HG02759 (cell line): ENCODE measurements around the gene TPSB2.

Source experiments
- ATAC-seq: cut with Tn5 transposase; IDR thresholded peaks from one replicate; pipeline ENCODE4 v1.9.1; 2021; ENCODE audit warnings: mild to moderate bottlenecking, moderate library complexity; ENCODE audit not compliant: unreplicated experiment

Gene TPSB2

DNA sequence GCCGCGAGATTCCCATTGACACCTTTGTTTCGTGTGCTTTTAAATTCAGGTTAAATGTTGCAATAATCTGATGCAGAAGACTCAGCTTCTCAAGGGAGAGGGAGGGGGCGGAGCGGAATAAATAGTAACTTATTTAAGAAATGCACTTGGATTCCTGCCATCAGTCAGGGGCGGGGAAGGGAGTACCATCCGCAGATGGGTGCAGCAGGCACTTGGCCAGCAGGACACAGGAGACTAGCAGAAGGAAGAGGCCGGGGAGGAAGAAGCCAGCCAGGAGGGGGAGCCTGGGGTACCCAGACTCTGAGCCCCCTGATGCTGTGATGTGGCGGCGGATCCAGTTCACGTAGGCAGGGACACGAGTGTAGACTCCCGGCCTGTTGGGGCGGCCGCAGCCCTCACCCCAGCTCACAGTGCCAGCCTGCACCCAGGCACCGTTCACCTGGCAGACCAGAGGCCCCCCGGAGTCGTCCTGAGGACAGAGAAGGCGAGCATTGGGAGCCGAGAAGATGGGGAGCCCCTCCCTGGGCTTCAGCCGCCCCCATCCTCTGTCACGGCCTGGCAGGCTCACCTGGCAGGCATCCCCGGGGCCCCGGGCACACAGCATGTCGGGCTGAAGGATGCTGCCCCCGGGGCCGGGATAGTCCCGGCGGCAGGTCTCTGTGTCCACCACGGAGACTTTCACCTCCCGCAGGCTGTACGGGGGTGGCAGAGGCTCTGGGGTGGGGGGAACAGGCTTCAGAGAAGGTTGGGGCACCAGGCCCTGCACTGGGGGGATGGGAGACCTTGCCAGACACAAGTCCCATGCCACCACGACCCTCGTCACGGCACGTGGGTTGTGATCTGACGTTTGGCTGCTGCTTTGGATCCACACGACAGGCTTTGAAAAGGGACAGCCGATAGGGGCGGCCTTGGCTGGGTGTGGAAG is 8.1 kb downstream of the TPSB2 start:
- ATAC-seq: no peak

DNA sequence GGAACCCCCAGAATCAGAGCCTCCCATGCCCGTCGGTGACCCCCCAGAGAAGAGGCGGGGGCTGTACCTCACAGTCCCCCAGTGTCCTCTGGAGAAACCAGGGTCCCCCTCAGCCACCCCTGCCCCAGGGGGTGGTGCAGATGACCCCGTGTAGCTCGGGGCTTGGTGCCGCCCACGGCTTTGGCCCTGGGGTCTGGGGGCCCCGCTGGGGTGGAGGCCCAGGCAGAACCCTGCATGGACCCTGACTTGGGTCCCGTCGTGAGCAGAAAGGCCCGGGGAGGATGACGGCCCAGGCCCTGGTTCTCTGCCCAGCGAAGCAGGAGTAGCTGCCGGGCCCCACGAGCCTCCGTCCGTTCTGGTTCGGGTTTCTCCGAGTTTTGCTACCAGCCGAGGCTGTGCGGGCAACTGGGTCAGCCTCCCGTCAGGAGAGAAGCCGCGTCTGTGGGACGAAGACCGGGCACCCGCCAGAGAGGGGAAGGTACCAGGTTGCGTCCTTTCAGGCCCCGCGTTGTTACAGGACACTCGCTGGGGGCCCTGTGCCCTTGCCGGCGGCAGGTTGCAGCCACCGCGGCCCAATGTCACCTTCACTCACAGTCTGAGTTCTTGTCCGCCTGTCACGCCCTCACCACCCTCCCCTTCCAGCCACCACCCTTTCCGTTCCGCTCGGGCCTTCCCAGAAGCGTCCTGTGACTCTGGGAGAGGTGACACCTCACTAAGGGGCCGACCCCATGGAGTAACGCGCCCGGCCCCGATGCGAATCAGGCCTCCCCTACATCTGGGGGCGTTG is 8.9 kb downstream of the TPSB2 start:
- no peak for ATAC-seq

DNA sequence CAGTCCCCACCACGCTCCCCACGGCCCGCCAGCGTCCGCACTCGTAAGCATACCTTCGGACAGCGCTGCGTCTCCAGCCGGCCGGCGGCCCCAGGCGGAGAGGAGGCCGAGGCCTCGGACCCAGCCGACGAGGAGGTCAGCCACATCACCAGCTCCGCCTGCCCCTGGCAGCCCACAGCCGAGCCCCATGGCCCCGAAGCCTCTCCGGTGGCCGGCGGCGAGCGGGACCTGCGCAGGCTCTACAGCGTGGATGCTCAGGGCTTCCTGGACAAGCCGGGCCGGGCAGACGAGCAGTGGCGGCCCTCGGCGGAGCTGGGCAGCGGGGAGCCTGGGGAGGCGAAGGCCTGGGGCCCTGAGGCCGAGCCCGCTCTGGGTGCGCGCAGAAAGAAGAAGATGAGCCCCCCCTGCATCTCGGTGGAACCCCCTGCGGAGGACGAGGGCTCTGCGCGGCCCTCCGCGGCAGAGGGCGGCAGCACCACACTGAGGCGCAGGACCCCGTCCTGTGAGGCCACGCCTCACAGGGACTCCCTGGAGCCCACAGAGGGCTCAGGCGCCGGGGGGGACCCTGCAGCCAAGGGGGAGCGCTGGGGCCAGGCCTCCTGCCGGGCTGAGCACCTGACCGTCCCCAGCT is 9.8 kb downstream of the TPSB2 start:
- ATAC-seq: no peak

DNA sequence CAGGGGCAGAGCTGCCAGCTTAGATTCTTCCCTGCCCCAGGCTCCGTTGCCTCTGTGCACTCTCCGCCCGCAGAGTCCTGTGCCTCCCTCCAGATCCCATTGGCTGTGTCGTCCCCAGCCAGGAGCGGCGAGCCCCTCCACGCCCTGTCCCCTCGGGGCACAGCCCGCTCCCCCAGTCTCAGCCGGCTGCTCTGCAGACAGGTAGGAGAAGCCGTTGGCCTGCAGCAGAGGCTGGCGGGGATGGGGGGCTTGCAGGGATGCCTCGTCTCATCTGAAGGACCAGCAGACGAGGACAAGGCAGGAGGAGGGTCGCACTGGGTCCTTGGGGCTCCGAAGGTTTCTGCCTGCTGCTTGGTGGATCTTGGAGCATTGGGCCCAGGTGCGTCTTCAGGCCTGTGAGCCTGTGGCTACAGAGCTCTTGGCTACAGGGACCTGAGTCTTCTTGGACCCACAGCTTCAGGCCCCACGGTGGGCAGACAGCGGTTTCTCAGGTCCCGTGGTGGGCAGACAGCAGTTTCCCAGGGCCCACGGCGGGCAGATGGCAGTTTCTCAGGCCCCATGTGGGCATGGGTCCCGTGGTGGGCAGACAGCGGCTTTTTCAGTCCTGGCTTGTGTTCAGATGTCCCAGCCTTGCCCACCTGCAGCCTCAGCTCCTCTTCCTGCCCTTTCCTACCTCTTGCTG is 10.9 kb downstream of the TPSB2 start:
- no peak for ATAC-seq

DNA sequence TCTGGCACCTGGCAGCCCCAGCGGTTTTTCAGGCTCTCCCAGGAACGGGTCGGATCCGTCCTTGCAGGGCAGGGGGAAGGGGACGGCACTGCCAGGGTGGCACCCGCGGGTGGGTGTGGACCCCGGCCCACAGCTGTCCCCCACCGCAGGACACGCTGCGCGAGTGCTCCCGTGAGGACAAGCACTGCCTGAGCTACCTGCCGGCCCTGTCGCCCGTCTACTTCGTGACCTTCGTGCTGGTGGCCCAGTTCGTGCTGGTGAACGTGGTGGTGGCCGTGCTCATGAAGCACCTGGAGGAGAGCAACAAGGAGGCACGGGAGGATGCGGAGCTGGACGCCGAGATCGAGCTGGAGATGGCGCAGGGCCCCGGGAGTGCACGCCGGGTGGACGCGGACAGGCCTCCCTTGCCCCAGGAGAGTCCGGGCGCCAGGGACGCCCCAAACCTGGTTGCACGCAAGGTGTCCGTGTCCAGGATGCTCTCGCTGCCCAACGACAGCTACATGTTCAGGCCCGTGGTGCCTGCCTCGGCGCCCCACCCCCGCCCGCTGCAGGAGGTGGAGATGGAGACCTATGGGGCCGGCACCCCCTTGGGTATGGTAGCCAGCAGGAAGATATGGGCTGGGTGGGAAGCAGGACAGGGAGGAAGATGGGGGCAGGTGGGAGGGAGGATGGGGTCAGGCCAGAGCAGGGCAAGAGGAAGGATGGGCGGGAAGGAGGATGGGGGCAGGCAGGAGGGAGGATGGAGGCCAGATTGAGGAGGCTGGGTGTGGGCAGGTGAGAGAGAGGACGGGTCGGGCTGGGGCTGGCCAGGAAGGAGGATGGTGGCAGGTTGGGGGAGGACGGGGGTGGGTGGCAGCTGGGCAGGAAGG is 11.7 kb downstream of the TPSB2 start:
- no peak for ATAC-seq

DNA sequence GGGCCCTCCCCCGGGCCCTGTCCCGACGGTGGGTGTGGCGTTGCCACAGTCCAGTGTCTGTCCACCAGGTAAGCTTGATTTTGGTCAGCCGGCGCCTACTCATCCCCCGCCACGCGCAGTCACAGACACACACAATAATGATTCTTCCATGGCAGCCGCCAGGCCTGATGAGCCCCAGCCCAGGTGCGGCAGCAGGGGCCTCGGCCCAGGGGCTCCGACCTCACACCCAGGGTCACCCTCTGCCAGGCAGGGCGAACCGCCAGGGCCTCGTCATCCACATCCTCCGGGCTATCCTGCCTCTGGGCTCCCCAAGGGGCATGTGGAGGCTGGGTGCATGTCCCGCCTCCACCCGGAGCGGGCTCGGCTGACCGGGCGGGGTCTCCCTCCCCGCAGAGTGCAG is 12.5 kb downstream of the TPSB2 start:
- no peak for ATAC-seq

DNA sequence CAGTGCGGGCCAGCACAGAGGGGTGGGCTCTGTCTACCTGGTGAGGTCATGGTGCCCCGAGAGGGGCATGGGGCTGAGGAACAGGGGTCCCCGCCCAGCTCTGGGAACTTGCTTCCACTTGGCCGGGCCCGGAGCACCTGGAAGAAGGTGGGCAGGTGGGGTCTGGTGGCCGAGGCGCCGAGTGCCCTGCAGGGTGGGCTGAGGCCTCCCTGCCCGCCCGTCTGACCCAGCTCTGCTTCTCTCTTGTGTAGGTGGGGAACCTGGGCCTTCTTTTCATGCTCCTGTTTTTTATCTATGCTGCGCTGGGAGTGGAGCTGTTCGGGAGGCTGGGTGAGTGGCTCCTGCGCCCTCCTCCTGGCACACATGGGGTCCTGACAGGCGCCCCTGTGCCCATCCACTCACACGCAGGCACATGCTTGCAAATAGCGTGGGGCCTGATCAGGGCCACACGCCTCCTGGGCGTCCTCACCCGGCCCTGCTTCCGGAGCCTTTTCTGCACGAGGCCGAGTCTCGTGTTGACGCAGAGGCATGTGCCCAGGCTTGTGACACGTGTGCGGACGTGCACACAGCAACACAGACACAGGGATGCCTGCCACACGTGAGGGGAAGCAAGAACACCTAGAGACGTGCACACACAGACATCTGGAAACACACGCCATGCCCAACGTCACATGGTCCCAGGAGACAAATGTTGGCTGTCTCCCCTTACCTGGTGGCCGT is 13.1 kb downstream of the TPSB2 start:
- ATAC-seq: no peak

DNA sequence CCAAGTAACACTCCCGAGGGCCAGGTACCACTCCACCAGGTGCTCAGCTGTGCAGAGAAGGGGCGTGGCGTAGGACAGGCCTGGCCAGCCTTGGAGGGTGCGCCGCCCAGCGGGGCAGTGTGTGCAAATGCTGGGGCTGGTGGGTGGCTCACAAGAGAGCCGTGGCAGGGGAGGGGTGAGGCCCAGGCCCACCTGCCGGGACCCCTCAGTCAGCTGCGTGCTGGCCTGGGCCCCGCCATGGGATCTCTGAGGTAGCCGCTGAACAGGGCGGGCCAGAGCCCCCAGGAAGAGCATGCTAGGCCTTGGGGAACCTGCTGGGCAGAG is 13.7 kb downstream of the TPSB2 start:
- no peak for ATAC-seq

DNA sequence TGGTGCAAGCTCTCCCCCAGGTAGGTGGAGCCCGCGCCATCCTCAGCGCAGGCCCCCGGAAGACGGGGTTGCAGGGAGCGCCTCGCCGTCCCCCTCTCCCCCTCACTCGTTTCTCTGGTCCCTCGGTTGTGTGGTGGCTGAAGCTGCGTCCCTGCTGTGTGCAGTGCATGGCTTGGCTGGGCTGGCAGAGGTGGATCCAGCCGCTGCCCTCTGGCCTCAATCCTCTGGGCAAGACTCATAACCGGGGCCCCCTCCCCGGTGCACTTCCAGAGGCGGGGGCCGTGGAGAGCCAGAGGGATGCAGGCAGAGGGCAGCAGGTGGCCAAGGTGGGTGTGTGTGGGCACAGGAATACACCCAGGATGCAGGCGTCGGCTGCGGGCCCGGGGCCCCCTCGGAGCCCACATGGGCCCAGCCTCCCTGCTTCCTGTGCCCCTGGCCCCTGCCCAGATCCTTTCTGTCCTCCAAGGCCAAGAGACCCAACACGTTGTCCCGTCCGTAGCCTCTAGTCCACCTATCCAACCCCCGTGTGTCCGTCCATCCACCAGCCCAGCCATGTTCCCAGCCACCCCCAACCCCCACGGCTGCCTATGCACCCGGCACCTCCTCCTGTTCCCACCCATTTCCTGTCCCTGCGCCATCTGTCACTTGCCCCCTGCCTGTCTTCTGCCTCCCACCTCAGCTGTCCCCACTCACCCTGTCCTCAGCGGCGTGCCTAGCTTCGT is 14.2 kb downstream of the TPSB2 start:
- no peak for ATAC-seq

DNA sequence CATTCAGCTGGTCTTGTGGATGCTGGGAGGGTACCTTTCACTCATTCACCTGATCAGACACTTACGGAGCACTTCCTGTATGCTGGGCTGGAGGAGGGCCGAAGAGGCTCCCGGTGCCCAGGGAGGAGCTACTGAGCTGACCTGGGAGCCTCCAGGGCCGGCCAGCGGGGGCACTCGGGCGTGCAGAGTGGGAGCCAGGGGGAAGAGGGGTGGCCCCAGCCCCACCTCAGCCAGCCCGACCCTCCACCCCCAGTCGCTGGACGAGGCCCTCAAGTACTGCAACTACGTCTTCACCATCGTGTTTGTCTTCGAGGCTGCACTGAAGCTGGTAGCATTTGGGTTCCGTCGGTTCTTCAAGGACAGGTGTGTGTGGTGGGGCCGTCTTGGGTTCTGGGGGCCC is 15.3 kb downstream of the TPSB2 start:
- ATAC-seq: no peak

DNA sequence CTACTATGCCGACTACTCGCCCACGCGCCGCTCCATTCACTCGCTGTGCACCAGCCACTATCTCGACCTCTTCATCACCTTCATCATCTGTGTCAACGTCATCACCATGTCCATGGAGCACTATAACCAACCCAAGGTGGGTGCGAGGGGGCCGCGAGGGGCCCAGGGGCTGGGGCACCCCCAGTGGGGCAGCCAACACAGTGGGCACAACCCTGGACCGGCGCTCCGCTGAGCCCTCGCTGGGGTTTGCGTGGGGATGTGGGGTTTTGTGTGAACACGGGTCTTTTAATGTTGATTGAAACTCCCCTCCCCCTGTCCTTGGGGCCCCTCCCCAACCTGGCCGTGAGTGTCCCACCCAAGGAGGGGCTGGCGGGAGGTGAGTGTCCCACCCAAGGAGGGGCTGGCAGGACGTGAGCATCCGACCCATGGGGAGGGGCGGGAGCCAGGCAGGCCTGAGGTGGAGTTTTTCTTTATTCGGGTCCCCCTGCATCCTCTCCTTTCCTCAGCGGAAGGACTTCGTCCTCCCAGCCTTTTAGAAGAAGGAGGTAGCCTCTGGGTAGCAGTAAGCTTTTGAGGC is 16.1 kb downstream of the TPSB2 start:
- no peak for ATAC-seq

DNA sequence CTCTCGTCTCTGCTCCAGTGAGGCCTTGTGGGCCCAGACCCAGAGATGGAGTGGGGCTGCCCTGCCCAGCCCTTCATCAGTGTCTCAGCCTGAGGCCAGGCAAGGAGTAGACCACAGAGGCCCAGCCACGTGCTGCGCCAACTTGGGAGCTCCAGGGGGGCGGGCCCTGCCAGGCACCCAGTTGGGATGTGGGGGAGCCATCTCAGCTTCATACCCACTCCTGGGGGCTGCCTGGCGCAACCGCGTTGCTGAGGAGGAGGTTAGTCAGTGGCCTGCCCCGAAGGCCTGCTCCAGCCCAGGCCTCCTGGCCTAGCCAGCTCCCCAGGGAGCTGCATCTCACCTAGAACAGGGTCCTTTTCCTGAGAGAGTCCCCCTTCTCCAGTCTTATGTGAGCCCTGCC is 16.8 kb downstream of the TPSB2 start:
- no peak for ATAC-seq

DNA sequence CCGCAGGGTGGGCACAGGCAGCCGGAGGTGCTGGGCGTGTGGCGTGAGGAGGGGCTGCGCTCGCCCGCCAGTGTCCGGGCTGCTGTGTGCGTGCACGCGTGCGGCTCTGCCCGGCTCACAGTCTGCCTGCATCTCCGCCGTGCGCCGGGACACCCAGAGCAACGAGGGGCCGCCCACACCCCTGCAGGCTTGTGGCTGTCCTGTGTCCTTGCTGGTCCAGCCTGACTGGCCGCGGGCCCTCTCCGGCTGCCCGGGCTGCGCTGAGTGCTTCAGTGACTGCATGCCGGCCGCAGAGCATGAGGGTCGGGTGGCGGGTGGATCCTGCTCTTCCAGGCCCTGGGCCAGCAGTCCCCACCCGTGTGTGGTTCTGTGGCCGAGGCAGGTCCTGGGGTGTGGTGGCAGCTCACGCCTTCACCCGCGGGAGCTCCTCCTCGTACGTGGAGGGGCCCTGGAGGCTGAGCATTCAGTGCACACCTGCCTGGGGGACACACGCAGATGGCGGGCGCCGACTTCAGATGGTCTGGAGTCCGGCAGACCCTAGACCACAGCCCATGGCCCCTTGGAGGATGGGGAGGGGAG is 17.3 kb downstream of the TPSB2 start:
- ATAC-seq: no peak

DNA sequence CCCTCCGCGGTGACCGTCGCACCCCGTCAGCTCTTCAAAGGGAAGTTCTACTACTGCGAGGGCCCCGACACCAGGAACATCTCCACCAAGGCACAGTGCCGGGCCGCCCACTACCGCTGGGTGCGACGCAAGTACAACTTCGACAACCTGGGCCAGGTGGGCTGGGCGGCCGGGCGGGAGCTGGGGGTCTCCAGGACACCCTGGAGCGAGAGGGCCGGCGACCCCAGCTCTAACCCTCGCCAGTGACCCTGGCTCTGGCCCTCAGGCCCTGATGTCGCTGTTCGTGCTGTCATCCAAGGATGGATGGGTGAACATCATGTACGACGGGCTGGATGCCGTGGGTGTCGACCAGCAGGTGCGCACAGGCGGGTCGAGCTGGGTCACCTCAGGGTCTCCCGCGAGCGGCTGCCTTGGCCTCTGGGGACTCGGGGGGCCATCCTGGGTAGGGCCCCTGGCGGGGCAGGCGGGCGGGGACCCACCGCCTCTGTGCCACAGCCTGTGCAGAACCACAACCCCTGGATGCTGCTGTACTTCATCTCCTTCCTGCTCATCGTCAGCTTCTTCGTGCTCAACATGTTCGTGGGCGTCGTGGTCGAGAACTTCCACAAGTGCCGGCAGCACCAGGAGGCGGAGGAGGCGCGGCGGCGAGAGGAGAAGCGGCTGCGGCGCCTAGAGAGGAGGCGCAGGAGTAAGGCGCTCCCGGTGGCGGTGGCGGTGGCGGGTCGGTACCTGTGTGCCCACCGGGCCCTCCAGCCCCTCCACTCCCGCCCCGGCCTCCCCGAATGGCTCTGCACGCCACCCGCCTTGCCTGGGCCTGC is 18.3 kb downstream of the TPSB2 start:
- no peak for ATAC-seq

DNA sequence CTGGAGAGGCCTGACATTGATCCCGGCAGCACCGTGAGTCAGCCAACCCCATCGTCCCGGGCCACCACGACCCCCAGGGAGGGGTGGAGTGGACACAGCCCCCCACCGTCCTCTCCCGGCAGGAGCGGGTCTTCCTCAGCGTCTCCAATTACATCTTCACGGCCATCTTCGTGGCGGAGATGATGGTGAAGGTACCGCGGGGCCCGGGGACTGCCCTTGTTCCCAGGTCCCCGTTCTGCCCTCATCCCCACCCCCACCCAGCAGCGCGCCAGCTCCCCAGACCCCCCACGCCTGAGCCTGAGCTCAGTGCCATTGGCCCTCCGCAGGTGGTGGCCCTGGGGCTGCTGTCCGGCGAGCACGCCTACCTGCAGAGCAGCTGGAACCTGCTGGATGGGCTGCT is 19.5 kb downstream of the TPSB2 start:
- no peak for ATAC-seq

DNA sequence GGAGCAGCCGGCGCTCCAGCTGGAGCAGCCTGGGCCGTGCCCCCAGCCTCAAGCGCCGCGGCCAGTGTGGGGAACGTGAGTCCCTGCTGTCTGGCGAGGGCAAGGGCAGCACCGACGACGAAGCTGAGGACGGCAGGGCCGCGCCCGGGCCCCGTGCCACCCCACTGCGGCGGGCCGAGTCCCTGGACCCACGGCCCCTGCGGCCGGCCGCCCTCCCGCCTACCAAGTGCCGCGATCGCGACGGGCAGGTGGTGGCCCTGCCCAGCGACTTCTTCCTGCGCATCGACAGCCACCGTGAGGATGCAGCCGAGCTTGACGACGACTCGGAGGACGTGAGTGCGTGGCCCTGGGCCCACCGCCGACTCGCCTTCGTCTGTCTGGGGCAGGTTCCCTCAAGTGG is 20.9 kb downstream of the TPSB2 start:
- ATAC-seq: no peak

DNA sequence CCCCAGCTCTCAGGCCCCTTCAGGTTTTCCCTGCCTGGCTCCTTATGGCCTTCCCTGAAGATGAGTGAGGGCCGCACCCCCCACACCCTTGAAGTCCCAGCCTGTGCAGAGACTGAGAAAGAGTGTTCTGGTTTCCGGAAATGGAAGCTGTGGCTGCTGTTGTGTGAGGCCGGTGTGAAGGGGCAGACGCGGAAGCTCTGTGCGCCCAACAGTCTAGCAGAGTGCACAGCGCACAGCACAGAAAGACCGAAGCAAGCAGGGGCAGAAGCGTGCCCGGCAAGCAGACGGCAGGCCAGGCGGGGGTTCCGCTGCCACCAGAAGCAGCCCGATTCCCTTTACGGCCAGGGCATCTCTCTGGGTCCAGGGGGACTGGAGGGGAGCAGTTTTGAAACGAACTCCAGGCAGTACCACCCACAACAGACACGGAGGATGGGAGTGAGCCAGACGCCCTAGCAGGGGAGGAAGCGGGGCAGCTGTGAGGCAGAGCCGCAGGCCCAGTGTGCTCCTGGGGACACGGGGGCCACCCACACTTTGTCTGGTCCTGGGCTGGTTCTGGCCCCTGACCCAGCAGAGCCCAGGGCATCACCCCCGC is 21.6 kb downstream of the TPSB2 start:
- no peak for ATAC-seq
